Sciatic nerve (tissue), 2 donors: Measurements from ENCODE around the gene ADPGK. TPM values are rescaled to one million over a fixed set of nuclear protein-coding genes. Genes with fewer than 3 reads are reported as not detected.

Experiments
- ATAC-seq: fragments of 200-7000 bp; cut with Tn5 transposase; one replicate; pipeline ENCODE4 v1.9.1; 2020; ENCODE audit warnings: mild to moderate bottlenecking, moderate library complexity
- DNase-seq: peaks from one replicate; pipeline ENCODE4 v3.0.0-alpha.2; 2020; ENCODE audit warnings: low spot score
- intact Hi-C: fragments of 100-400 bp; cut with DNase I; formaldehyde crosslinking; loops from one replicate; pipeline ENCODE4 v1.14.2; 2022
- total RNA-seq: library from RNA; stranded (reverse); fragmentation: NEBNext Ultra II Directional; extraction: Animal tissue kit (Norgen Biotek cat#: 25700); gene quantifications from one replicate; pipeline ENCODE4 v1.2.1, GENCODE V29; 2021
- donor health status: DM: no; HTN: no; CAD: no.
- donor health status: DM: no; HTN: no; CAD: no.

The ADPGK gene
- total RNA-seq, 1 donor from 2014 or later: 50.6 TPM

DNA sequence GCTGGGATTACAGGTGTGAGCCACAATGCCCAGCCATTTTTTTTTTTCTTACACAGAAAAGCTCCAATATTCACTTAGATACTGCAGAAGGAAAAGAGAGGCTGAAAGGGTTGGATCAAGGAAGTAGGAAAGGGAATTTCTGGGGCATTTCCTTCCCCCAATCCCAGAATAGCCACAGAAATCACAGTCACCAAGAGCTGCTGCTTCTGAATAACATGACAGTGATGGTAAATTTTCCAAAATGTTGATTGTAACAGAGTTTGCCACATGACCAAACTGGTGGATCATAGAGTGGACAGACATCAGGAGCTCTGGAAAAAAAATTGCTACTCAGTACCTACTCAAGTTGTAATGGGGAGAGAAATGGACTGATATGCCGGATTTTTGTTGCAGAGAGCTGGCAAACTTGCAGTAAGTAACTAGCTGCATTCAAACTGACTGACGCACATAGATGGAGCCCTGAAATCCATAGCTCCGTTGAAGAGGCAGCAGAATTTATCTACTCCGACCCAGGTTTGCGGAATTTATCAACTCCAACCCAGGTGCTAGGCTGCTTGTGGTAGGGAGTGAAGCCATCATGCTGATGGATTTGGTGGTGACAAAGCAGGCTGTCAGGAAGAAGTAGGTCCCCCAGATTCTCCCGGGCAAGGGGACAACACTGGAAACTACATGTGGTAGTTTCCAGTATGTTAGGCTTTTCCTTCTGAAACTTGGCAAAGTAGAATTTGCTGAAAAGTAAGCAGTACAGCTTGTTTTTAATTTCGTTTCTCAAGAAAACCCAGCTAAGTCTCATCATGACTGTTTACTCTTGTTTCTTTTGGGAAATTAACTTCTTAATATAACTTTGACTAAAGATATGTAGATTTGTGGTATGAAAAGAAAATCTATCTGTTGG, 10.5 kb upstream of the ADPGK start:
- ATAC-seq: no peak
- intact Hi-C loops: no loop called here
- DNase-seq: no peak

DNA sequence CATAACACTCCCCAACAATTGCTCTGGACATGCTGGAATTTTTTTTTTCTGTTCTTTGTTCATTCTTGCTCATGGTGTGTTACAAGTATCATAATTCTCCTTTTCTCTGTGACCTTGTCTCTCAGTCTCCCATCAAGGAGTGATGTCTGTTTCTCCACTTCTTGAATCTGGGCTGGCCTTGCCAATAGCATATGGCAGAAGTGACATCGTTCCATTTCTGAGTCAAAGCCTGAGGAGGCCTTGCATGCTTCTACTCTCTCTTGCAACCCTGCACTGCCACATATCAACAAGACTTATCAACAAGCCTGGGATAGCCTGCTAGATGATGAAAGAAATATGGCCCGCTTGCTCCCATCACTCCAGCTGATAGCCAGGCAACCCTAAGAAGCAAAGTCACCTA, 8.9 kb upstream of the ADPGK start:
- no peak for ATAC-seq
- intact Hi-C loops: no loop called here

DNA sequence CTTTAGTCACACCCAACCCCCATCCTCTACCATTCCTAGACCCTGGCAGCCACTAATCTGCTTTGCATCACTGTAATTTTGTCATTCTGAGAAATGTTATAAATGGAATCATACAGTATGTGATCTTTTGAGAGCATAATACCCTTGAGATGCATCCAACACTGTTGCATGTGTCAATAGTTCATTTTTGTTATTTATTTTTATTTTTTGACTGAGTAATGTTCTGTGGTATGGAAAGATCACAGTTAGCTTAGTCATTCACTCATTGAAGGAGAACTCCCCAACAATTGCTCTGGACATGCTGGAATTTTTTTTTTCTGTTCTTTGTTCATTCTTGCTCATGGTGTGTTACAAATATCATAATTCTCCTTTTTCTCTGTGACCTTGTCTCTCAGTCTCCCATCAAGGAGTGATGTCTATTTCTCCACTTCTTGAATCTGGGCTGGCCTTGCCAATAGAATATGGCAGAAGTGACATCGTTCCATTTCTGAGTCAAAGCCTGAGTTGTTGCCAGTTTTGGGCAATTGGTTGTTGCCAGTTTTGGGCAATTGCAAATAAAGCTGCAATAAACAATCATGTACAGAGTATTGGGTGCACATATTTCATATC, 6.8 kb upstream of the ADPGK start:
- intact Hi-C loops: no loop called here

More for the DNA sequence above, 8.9 kb upstream of the ADPGK start:
- DNase-seq: no peak

DNA sequence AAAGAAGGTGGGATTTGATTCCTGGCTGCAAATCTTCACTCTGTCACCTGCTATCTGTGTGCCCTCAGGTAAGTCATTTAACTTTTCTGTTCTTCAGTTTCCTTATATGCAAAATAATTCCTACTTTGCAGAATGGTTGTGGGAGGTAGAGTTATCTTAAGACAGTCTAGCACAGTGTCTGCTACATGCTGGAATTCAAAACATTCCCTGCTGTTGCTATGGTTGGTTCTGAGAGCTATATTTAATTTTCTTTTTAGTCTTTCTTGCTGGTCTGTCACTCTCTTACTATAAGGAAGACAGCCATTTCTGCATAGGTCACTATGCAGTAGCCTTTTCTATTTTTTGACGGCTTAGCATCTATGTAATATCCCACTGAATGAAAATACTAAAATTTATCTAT, 4.0 kb upstream of the ADPGK start:
- intact Hi-C loops: loop anchor here (10.0 kb wide), 2 partner anchors 287 to 477 kb away; no protein-coding TSS in a partner anchor
- no peak for ATAC-seq
- no peak for DNase-seq

More for the DNA sequence above, 6.8 kb upstream of the ADPGK start:
- ATAC-seq (no peak), DNase-seq (no peak)

DNA sequence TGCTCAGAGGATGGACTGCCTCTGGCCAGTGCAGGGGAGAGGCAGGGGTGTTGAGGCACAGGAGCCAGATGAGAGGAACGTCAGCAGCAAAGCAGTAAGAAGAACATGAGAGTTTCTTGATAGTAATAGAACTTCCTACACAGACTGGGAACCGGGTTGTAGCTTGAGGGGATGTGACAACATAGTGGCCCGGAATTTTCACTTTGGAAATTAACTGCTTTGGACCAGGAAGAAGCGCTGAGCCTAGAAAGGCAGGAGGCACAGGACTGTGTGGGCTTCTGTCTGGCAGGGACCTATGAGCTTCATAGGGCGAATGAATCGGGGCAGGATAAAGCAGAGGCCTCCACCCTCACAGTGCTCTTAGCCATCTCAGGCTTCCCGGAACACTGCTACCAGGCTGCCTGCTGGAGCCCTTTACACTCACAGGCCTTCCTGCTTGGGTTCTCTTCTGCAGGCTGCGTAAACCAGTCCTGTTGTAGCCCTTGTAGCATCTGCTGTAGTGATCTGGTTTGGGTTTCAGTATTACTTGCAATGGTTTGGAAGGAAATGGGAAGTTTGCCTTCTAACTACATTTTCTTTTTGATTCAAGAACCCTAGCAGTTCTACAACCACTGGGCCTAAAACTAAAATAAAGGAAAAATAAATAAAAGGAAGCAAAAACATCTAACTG, 3.3 kb upstream of the ADPGK start:
- DNase-seq (no peak), ATAC-seq (no peak)
- intact Hi-C loops: loop anchor here (10.0 kb wide), 2 partner anchors 288 to 478 kb away; no protein-coding TSS in a partner anchor

DNA sequence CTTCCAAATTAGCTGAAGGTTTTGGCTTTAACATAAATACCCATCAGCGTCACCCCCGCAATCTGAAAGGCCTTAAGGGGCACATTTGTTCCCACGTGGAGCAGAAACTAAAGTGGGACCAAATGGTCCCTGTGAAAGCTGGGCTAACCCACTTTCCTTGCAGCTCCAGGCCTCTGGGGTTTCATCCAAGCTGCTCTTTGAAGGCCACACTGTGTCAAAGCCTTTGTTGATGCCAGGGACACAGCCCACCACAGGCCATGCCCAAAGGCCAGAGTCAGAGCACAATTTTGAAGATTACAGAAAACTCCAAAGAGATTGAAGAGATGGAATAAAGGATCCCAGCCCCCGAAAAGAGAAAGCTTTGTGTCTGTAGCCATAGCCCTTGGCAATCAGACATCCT, 2.7 kb upstream of the ADPGK start:
- DNase-seq: no peak
- no peak for ATAC-seq
- intact Hi-C loops: loop anchor here (10.0 kb wide), 2 partner anchors 289 to 479 kb away; no protein-coding TSS in a partner anchor

DNA sequence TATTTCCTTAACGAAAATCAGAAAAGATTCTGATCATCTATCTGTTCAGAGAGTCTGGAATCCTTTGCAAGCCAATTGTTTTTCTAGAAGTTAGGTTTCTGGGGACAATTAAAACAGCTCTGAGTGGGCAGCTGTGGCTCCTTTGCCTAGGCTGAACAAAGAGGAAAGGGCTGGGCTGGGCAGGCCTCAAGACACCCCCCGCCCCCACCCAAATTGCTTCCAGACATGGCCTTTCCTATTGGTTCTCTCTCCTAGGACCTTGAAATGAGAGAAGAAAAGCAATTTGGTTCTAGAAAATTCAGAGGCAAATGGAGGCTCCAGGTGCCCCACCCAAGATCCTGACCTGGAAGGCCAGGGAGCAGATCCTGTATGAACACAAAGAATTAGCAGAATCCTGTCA, 2.3 kb upstream of the ADPGK start:
- no peak for DNase-seq
- intact Hi-C loops: loop anchor here (10.0 kb wide), 2 partner anchors 289 to 479 kb away; no protein-coding TSS in a partner anchor
- ATAC-seq: no peak

DNA sequence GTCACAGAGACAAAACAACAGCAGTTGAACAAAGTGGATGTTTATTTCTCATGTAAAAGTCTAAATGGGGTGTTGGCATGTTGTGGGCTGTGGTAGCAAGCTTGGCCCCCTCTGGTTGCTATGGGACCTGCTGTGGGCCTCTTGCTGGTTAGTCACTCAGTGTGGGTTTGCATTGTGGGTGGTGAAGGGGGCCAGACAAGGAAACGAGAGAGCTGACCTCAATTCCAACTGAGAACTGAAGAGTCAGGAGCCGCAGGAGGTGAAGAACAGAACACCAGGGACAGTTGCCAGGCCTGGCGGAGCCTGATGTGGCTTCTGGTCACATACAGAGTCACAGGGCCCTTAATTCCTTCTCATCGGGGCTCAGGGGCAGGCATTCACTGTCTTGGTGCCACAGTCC, 1.9 kb upstream of the ADPGK start:
- ATAC-seq (no peak), DNase-seq (no peak)
- intact Hi-C loops: loop anchor here (10.0 kb wide), 2 partner anchors 289 to 479 kb away; no protein-coding TSS in a partner anchor

DNA sequence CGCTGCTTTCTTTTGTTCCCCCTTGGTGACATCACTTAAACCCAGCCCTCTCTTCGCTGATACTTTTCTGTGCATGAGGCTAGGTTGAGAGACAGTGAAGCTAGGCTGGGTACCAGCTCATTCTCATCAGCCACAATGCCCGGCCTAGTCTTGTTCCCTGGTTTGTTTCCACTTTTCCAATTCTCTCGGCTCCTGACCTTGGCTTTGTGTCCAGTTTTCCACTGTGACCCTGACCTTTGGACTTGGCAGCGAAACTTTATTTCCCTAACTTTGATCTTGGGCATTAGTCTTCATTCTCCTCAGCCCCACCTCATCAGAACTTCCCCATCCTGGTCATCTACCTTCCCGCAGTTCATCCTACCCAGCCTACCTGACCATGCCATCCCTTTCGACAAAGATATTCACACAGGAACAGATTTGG, 908 bp upstream of the ADPGK start:
- DNase-seq: no peak
- intact Hi-C loops: loop anchor here (10.0 kb wide), 2 partner anchors 290 to 480 kb away; no protein-coding TSS in a partner anchor
- no peak for ATAC-seq

DNA sequence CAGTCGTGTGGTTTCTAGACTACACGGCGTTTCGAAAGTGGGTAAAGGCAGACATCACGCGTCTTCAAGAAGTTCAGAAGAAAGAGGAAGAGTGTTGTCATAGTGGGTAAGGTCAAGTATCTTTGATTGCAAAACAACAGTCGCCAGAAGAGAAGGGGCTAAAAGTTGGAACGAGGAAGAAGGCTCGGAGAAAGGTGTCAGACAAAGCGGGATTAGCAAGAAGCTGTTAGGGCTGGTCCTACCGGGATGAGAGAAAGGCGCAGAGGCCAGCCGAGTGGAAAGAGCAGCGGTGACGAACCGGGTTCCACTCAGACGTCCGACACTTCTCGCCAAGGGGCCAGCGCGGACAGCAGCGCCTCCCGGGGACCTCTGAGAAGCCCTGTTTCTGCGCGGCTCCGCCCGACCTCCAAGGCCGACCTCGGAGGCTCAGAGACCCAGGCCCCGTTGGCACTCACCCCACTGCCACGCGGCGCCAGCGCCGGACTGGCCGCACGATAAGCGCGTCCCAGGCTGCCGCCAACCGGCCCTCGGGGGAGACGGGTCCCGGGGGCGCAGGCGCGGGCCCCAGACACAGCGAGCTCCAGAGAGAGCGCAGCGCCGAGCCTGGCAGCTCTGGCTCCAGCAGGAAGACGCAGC, 436 bp downstream of the ADPGK start:
- ATAC-seq: no peak
- peak; percentile 82 for DNase-seq
- intact Hi-C loops: loop anchor here (10.0 kb wide), 2 partner anchors 292 to 482 kb away; no protein-coding TSS in a partner anchor

DNA sequence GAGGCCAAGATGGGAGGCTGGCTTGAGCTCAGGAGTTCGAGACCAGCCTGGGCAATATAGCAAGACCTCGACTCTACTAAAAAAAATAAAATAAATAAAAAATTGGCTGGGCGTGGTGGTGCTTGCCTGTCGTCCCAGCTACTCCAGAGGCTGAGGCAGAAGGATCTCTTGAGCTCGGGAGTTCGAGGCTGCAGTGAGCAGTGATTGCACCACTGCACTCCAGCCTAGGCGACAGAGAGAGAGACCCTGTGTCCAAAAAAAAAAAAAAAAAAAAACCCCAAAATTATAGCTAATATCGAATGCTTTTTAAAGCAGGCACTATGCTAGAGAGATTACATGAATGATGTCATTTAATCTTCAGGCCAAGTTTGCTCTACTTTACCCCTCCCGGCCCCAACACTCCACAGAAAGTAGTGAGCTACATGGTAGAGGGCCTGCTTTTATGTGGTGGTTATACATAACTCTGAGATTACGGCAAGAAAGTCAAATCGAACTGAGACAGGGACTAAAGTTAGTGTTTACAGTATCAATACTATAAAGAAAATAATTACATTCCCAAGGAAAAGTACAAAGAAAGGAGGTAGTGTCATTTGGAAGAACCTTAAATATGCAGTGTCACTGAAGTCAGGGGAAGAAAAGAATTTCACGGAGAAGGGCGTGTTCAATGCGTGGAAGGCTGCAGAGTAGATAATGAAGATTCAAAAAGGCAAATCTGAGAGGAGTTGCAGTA, 1.1 kb downstream of the ADPGK start:
- ATAC-seq: no peak
- no peak for DNase-seq
- intact Hi-C loops: loop anchor here (10.0 kb wide), 2 partner anchors 292 to 482 kb away; no protein-coding TSS in a partner anchor

DNA sequence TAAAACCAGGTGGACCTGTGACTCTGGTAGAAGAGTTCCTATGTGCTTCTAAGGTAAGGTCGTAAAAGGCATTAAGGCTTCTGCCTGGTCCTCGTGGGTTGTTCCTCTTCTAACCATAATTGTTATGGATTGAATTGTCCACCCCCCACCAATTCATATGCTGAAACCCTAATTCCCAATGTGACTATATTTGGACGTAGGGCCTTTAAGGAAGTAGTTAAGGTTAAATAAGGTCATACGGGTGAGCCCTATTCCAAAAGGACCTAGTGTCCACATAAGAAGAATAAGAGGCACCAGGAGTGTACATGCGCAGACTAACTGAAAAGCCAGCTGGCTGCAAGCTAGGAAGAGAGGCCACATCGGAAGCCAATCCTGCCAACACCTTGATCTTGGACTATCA, 1.9 kb downstream of the ADPGK start:
- DNase-seq (no peak), ATAC-seq (no peak)
- intact Hi-C loops: loop anchor here (10.0 kb wide), 2 partner anchors 293 to 483 kb away; no protein-coding TSS in a partner anchor

DNA sequence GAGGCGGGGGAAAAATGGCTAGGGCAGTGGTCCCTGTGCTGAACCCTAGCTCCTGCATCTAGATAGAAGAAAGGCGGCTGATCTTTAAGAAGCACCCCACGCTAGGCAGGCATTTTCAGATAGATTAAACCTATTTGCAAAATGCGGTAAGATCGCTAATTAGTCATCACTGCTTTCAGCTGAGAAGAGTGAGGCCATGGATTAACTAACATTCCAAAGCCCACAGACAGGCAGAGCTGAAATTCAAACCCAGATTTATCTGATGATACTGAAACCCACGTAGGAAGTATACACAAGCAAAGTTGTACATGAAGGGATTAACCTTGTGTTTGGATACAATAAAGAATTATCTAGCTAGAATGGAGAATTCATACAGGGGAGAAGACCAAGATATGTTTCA, 4.8 kb downstream of the ADPGK start:
- ATAC-seq (no peak), DNase-seq (no peak)
- intact Hi-C loops: no loop called here

DNA sequence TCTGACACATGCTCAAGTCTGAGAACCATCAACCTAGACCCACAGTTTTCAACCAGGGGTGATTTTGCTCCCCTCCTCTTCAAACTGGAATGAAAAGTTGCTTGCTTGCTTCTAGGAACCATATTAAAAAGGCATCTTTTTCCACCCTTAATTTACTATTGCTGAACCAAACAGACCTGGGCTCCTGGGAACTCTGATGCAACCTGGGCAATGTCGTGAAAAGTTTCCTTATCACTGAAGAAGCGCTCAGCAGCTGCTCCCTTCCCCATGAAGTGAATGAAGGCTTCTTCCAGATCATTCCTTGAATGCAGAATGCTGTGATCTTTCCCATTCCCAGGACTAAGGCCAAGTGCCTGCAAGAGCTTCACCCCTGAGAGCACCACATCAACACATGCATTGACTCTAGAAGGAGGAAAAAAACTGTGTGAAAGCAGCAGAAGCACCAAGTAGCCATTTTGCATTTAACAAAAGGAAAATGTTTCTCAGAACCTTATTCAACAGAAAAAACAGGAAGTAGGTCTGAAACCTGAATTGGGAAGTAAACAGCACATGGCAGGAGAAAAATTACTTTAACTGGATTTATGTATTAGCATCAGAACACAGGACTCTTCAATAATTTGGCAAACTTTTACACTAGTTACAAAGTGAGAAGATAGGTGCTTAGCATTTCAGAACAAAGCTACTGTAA, 8.7 kb downstream of the ADPGK start:
- DNase-seq: no peak

DNA sequence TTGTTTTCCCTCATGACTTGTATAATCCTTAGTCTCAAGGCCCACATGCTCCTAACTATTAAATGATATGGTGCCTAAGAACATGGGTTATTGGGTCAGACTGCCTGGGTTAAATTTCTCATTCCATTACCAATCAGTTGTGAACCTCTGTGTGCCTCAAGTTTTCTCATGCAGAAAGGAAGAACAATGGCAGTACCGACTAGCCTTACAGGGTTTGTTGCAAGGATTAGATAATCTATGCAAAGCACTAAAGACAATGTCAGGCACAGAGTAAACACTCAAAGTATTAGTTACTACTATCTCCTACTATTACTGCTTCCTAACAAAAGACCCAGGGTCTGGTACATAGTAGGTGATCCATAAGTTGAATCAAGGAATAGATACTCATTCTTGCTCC, 12.2 kb downstream of the ADPGK start:
- intact Hi-C loops: no loop called here

More for the DNA sequence above, 8.7 kb downstream of the ADPGK start:
- no peak for ATAC-seq
- intact Hi-C loops: no loop called here

DNA sequence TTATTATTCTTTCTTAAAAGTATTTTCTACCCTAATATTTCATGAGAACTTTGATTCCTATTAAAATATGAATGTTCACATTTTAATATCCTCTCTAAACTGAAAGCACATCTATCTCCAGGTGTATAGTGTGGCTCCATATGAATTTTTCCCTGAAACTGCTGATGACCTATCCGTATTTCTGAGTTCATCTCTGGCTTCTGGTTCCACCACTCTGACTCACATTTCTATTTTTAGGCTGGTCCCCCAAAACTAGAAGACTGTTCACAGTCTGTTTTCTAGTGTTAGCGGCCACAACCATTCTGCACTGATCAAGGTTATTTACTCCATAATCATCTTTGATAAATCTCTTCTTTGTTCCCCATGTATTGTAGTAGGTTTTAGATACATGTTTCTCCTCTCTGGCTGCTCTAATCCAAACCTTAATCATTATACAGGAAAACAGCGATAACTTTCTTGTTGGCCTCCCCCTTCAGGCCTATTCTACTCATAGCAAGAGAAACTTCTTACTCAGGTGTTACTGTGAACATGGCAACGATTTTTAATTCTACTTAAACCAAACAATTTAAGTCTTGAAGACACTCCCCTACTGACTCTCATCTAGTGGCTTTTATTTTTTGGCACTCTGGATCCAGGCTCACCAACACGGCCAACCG, 12.8 kb downstream of the ADPGK start:
- DNase-seq (no peak), ATAC-seq (no peak)
- intact Hi-C loops: no loop called here

More for the DNA sequence above, 12.2 kb downstream of the ADPGK start:
- DNase-seq (no peak), ATAC-seq (no peak)

DNA sequence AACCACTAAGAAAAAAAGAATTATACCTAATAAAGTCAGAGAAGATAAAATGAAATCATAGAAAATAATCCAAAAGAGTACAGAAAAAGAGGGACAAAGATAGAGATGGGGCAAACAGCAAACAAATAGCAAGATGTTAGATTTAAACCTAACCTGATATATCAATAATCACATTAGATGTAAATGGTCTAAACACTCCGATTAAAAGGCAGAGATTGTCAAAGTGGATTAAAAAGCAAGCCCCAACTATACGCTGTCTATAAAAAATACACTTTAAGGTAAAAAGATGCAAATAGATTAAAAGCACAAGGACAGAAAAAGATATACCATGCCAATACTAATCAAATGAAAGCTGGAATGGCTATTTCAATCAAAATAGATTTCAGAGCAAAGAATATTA, 16.8 kb downstream of the ADPGK start:
- intact Hi-C loops: no loop called here
- ATAC-seq: no peak
- no peak for DNase-seq
